Activated CD4-positive, alpha-beta T cell treated with anti-CD3 and anti-CD28 coated beads for 36 hours (primary cell): ENCODE results near the gene RPS6KC1. TPM values are rescaled to one million over a fixed set of nuclear protein-coding genes. Genes with fewer than 3 reads are reported as not detected.
"Not testable (repeated sequence)": the region's sequence is repeated elsewhere in the genome, so short reads cannot be mapped to it uniquely, and the experiment has no call there.

Experiments
- ATAC-seq: fragments of 200-7000 bp; cut with Tn5 transposase; one replicate; pipeline ENCODE4 v1.10.0; 2021; ENCODE audit warnings: mild to moderate bottlenecking, moderate library complexity
- CTCF ChIA-PET: fragments of 350-600 bp; sonication (Branson Sonifier 250); formaldehyde crosslinking; loops from one replicate; lab custom pipeline; 2021; ENCODE audit warnings: antibody characterized with exemption; lab: Charles Lee
- POLR2A ChIA-PET: fragments of 350-600 bp; sonication (Branson Sonifier 250); formaldehyde crosslinking; loops from one replicate; lab custom pipeline; 2021; ENCODE audit warnings: antibody characterized with exemption, inconsistent platforms; lab: Charles Lee
- DNase-seq: peaks from one replicate; pipeline ENCODE4 v3.0.0-alpha.2; 2020
- H3K27ac Mint-ChIP-seq: one replicate; pipeline ENCODE4 v1.8.0; 2021; ENCODE audit warnings: mixed read lengths
- H3K27me3 Mint-ChIP-seq: one replicate; pipeline ENCODE4 v1.8.0; 2021; ENCODE audit warnings: mixed read lengths
- H3K36me3 Mint-ChIP-seq: one replicate; pipeline ENCODE4 v1.8.0; 2021; ENCODE audit warnings: low read depth, mixed read lengths
- H3K4me1 Mint-ChIP-seq: one replicate; pipeline ENCODE4 v1.8.0; 2021; ENCODE audit warnings: mixed read lengths
- H3K4me3 Mint-ChIP-seq: one replicate; pipeline ENCODE4 v1.8.0; 2021; ENCODE audit warnings: mild to moderate bottlenecking, moderate library complexity, mixed read lengths
- H3K9me3 Mint-ChIP-seq: one replicate; pipeline ENCODE4 v1.8.0; 2021; ENCODE audit warnings: low read depth, mixed read lengths
- intact Hi-C, 2 experiments: fragments of 100-400 bp; cut with DNase I in 1 of 2; cut with micrococcal nuclease in 1 of 2; formaldehyde crosslinking; loops; one replicate each; pipeline versions ENCODE4 v1.14.2 to v1.15.1; 2022 to 2024; cut with DNase I, micrococcal nuclease
- total RNA-seq, 2 experiments: library from RNA; stranded (reverse); gene quantifications; one replicate each; pipeline ENCODE4 v1.2.3, GENCODE V29; 2021

Gene RPS6KC1
- total RNA-seq, 2 experiments from 2014 or later: 4.9 to 5.7 TPM

DNA sequence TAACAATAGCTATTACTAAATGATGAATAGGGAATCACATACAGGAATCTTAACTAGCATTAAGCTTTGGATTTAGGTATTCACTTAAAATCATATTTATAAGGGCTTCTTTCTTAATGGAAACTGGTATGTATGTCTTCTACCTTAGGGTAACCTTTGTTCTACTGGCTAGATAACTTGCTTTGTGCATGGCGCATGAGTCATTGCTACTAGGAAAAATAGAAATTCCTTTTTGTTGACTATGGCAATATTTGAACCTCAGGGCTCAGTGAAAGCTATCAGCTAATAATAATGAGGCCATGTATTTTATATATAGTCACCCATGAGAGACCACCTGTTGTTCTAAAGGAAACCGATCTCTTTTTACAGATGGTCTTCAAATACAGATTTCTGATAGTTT is 72.5 kb downstream of the RPS6KC1 start:
- Mint-ChIP-seq H3K27me3 (no peaks in the 10 kb centered on the region), H3K4me1 (peaks cover 8% of the 10 kb centered on the region), H3K4me3 (no peak overlapping the region), H3K9me3 (no peaks in the 10 kb centered on the region), H3K36me3 (no peaks in the 10 kb centered on the region), H3K27ac (no peak overlapping the region)
- no peak for DNase-seq
- POLR2A ChIA-PET: no interaction called here
- CTCF ChIA-PET: interaction anchor here (0.6 to 2.0 kb wide), 18 partner anchors 9 to 626 kb away, joined by 3 to 12 read pairs (median 4); no protein-coding TSS in a partner anchor
- intact Hi-C loops: loop anchor here (2.0 to 10.0 kb wide), 5 partner anchors 124 to 1209 kb away; no protein-coding TSS in a partner anchor
- ATAC-seq: no peak

- CTCF ChIA-PET: interaction anchor here (0.9 to 1.4 kb wide), 3 partner anchors 11 to 94 kb away, joined by 3 read pairs; no protein-coding TSS in a partner anchor
- POLR2A ChIA-PET: no interaction called here
- Mint-ChIP-seq H3K9me3 (no peaks in the 10 kb centered on the region), H3K36me3 (peaks cover 3% of the 10 kb centered on the region), H3K4me1 (peaks cover 8% of the 10 kb centered on the region), H3K27me3 (no peaks in the 10 kb centered on the region), H3K4me3 (no peak overlapping the region), H3K27ac (no peak overlapping the region)
- no peak for ATAC-seq
- DNase-seq: no peak
- intact Hi-C loops: loop anchor here (5.0 to 10.0 kb wide), 4 partner anchors 123 to 1208 kb away; no protein-coding TSS in a partner anchor
These were observed 73.5 kb downstream of the RPS6KC1 start for GRCh38 chr1:213124590-213124989.

- no peak overlapping the region for H3K4me3 Mint-ChIP-seq
- H3K27me3 Mint-ChIP-seq: no peaks in the 10 kb centered on the region
- peaks cover 2% of the 10 kb centered on the region for H3K4me1 Mint-ChIP-seq
- POLR2A ChIA-PET: no interaction called here
- no peak overlapping the region for H3K27ac Mint-ChIP-seq
- peaks cover 3% of the 10 kb centered on the region for H3K36me3 Mint-ChIP-seq
- no peak for ATAC-seq
- intact Hi-C loops: loop anchor here in 1 of 2 experiments (10.0 kb wide), 1 partner anchor 999 kb away; no protein-coding TSS in a partner anchor
- DNase-seq: no peak
- CTCF ChIA-PET: interaction anchor here (0.6 kb wide), 1 partner anchor 1607 kb away, joined by 3 read pairs; no protein-coding TSS in a partner anchor
- no peaks in the 10 kb centered on the region for H3K9me3 Mint-ChIP-seq
These were observed 74.6 kb downstream of the RPS6KC1 start for GRCh38 chr1:213125643-213126042.

GRCh38 chr1:213127074-213127473 is 76.0 kb downstream of the RPS6KC1 start:
- H3K9me3 Mint-ChIP-seq: no peaks in the 10 kb centered on the region
- no peak overlapping the region for H3K4me3 Mint-ChIP-seq
- DNase-seq (no peak), ATAC-seq (no peak)
- H3K36me3 Mint-ChIP-seq: peaks cover 3% of the 10 kb centered on the region
- peaks cover 2% of the 10 kb centered on the region for H3K4me1 Mint-ChIP-seq
- ChIA-PET POLR2A (no interaction called here), CTCF (no interaction called here)
- no peak overlapping the region for H3K27ac Mint-ChIP-seq
- intact Hi-C loops: loop anchor here in 1 of 2 experiments (10.0 kb wide), 1 partner anchor 998 kb away; no protein-coding TSS in a partner anchor
- no peaks in the 10 kb centered on the region for H3K27me3 Mint-ChIP-seq

DNA sequence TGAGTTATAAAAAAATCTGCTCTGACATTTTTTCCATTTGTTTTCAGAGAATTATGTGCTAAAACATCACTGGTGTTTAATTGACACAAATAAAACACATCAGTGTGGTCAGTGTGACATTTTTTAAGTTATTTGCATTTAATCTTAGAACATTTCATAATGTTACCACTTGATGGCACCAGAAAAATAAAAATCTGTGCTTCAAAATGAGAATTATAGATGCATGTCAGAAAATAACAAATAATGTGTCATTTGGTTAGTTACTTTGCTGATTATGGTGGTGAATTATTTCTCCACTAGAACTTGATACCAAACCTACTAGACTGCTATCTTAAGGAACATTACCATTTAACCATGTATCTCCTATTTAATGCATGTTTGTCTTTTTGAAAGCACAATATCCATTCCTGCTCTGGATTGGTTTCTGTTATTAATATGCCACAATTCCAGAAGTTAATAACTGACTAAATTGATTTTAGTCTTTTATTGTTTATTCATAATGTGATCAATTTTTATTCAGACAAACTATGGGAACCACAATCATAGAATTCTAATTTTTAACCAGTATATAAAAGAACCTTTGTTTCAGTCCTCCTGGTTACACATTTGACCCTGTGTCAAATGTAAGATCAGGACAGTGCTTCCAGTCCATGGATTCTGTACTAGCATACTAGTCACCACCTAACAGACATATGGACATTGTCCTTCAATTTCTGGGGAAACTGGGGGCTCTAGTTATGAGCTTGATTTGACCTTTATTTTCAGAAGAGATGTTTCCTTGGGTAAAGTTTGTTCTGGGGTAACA is 81.0 kb downstream of the RPS6KC1 start:
- Mint-ChIP-seq H3K36me3 (peaks cover 3% of the 10 kb centered on the region), H3K27me3 (no peaks in the 10 kb centered on the region), H3K4me3 (no peak overlapping the region), H3K9me3 (no peaks in the 10 kb centered on the region), H3K27ac (no peak overlapping the region), H3K4me1 (peaks cover under 1% of the 10 kb centered on the region)
- ATAC-seq (no peak), DNase-seq (no peak)
- CTCF ChIA-PET: interaction anchor here (0.7 to 2.2 kb wide), 4 partner anchors 9 to 148 kb away, joined by 3 to 12 read pairs (median 6); no protein-coding TSS in a partner anchor
- intact Hi-C loops: no loop called here
- POLR2A ChIA-PET: no interaction called here

- ATAC-seq (no peak), DNase-seq (no peak)
- Mint-ChIP-seq H3K36me3 (peaks cover 17% of the 10 kb centered on the region), H3K27me3 (no peaks in the 10 kb centered on the region), H3K27ac (no peak overlapping the region), H3K4me3 (no peak overlapping the region), H3K9me3 (peaks cover 5% of the 10 kb centered on the region), H3K4me1 (peaks cover 4% of the 10 kb centered on the region)
- POLR2A ChIA-PET: no interaction called here
- intact Hi-C loops: no loop called here
- CTCF ChIA-PET: interaction anchor here (1.1 to 2.1 kb wide), 2 partner anchors 11 to 12 kb away, joined by 3 to 10 read pairs; no protein-coding TSS in a partner anchor
These were observed 84.5 kb downstream of the RPS6KC1 start for GRCh38 chr1:213135572-213135971.

GRCh38 chr1:213136190-213136917 is 85.3 kb downstream of the RPS6KC1 start:
- ChIA-PET POLR2A (no interaction called here), CTCF (interaction anchor here (1.1 to 2.1 kb wide), 2 partner anchors 12 to 13 kb away, joined by 3 to 10 read pairs; no protein-coding TSS in a partner anchor)
- H3K9me3 Mint-ChIP-seq: peaks cover 5% of the 10 kb centered on the region
- H3K27me3 Mint-ChIP-seq: no peaks in the 10 kb centered on the region
- H3K27ac Mint-ChIP-seq: no peak overlapping the region
- DNase-seq (no peak), ATAC-seq (no peak)
- peaks cover 4% of the 10 kb centered on the region for H3K4me1 Mint-ChIP-seq
- H3K4me3 Mint-ChIP-seq: no peak overlapping the region
- intact Hi-C loops: no loop called here
- peaks cover 19% of the 10 kb centered on the region for H3K36me3 Mint-ChIP-seq

GRCh38 chr1:213138391-213138790 is 87.3 kb downstream of the RPS6KC1 start:
- no peaks in the 10 kb centered on the region for H3K27me3 Mint-ChIP-seq
- no peak for DNase-seq
- H3K36me3 Mint-ChIP-seq: peaks cover 22% of the 10 kb centered on the region
- H3K4me3 Mint-ChIP-seq: no peak overlapping the region
- POLR2A ChIA-PET: no interaction called here
- no peak for ATAC-seq
- CTCF ChIA-PET: no interaction called here
- no peak overlapping the region for H3K27ac Mint-ChIP-seq
- intact Hi-C loops: no loop called here
- H3K4me1 Mint-ChIP-seq: peaks cover 4% of the 10 kb centered on the region
- H3K9me3 Mint-ChIP-seq: peaks cover 5% of the 10 kb centered on the region

- Mint-ChIP-seq H3K4me1 (peaks cover 4% of the 10 kb centered on the region), H3K27me3 (no peaks in the 10 kb centered on the region), H3K27ac (no peak overlapping the region), H3K9me3 (peaks cover 5% of the 10 kb centered on the region), H3K4me3 (no peak overlapping the region), H3K36me3 (peaks cover 25% of the 10 kb centered on the region)
- intact Hi-C loops: no loop called here
- ATAC-seq (no peak), DNase-seq (no peak)
- POLR2A ChIA-PET: no interaction called here
- CTCF ChIA-PET: no interaction called here
These were observed 87.9 kb downstream of the RPS6KC1 start for GRCh38 chr1:213138892-213139291.

GRCh38 chr1:213148905-213149304 is 97.9 kb downstream of the RPS6KC1 start:
- no peak for ATAC-seq
- ChIA-PET POLR2A (no interaction called here), CTCF (no interaction called here)
- no peaks in the 10 kb centered on the region for H3K4me1 Mint-ChIP-seq
- DNase-seq: no peak
- no peak overlapping the region for H3K4me3 Mint-ChIP-seq
- no peaks in the 10 kb centered on the region for H3K9me3 Mint-ChIP-seq
- H3K27ac Mint-ChIP-seq: no peak overlapping the region
- H3K36me3 Mint-ChIP-seq: peaks cover 21% of the 10 kb centered on the region
- intact Hi-C loops: no loop called here
- no peaks in the 10 kb centered on the region for H3K27me3 Mint-ChIP-seq

GRCh38 chr1:213150090-213150489 is 99.0 kb downstream of the RPS6KC1 start:
- H3K27me3 Mint-ChIP-seq, CTCF ChIA-PET, DNase-seq: not testable (repeated sequence)

More at GRCh38 chr1:213150090-213150489, 99.0 kb downstream of the RPS6KC1 start:
- POLR2A ChIA-PET, intact Hi-C loops, H3K4me1 Mint-ChIP-seq, H3K27ac Mint-ChIP-seq, H3K4me3 Mint-ChIP-seq, ATAC-seq, H3K9me3 Mint-ChIP-seq: not testable (repeated sequence)
- H3K36me3 Mint-ChIP-seq: peaks cover 21% of the 10 kb centered on the region
